ENCODE measurements around the gene JAKMIP3.

The JAKMIP3 gene

DNA sequence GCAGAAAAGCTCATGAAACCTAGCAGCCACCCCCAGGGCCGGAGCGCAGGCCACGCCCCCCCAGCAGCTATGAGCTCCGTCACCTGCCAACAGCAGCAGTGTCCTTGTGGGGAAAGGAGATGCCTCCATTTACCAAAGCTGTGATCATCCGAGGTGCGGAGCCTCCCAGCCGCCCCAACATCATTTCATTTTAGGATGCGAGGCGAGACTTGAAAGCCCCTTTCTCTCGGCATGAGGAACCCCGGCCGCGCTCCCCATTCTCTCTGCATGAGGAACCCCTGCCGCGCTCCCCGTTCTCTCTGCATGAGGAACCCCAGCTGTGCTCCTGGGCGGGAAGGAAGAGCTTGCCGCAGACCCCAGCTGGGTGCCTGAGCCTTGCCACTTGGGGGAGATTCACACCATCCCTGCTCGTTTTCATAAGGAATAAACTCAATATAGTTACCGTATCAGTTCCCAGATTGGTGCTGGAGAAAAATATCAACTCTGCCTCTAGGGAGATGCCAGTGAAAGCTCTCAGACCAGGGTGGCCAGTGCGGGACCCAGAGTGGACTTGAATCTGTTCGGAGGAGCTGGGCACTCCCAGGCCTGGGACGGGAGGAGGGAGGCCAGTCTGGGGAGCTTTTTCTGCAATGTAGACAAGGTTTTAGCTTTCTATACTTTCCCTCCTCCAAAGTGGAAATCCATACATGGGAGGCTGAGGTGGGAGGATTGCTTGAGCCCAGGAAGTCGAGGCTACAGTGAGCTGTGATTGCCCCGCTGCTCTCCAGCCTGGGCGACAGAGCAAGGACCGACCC is 35.0 kb downstream of the JAKMIP3 start:
- DNase-seq: no peak

DNA sequence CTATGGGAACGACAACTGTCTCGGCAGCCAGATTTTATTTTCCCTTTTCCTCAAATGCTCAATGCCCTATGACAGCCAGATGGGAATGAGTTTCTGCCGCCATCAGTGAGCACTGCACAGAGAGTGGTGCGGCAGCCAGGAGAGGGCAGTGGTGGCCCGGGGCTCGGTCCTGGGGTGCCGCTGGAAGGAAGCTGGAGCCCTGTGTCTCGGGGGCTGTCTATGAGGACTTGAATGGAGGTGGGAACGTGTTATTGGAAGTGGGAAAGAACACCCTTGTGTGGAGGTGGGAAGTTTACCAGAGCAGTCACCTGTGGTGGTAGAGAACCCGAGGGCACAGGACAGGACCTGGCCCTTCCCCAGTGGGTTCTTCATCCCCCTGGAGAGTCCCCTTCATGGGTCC is 35.8 kb downstream of the JAKMIP3 start:
- DNase-seq: no peak

DNA sequence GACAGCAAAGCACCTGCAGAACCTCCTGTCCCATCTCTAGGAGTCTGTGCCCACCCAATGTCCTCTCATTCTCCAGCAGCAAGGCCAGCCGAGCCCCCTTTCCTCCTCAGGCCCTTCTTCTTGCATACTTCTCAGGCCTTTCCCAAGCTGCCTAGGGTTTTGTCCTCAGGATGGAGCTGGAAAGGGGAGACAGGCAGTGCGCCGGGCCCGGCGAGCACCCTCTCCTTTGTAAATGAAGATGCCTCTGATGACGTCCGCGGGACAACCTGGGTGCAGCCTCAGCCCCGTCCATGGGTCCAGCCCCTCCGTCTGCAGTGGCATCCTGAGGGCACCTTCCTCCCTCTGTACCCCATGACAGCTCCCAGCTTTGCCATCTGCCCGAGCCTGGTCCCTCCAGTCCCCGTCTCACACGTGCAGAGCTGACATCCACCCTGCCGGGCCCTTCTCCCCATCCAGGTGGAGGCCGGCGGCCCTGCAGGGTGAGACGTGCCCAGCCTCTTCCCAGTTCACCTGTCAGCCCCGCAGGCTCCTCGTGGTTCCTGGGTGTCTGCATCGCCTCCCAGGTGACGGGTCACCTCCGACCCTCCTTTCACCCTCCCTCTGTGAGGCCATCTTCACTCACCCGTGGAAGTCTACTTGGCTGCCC is 36.4 kb downstream of the JAKMIP3 start:
- DNase-seq: no peak

DNA sequence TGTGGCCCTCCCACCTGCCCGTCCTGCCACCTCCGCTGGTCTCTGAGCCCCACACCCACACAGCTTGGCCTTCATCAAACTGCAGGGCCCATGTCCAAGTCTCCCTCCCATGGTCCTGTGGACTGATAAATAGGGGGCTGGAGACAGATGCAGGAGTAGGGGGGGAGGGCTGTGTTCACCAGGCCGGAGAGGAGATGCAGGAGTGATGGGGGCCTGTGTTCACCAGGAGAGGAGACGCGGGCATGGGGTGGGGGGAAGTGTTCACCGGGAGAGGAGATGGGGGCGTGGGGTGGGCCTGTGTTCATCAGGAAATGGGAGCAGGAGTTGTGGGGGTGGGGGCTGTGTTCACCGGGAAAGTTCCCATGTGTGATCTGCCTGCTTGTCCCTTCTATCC is 37.0 kb downstream of the JAKMIP3 start:
- DNase-seq: no peak

DNA sequence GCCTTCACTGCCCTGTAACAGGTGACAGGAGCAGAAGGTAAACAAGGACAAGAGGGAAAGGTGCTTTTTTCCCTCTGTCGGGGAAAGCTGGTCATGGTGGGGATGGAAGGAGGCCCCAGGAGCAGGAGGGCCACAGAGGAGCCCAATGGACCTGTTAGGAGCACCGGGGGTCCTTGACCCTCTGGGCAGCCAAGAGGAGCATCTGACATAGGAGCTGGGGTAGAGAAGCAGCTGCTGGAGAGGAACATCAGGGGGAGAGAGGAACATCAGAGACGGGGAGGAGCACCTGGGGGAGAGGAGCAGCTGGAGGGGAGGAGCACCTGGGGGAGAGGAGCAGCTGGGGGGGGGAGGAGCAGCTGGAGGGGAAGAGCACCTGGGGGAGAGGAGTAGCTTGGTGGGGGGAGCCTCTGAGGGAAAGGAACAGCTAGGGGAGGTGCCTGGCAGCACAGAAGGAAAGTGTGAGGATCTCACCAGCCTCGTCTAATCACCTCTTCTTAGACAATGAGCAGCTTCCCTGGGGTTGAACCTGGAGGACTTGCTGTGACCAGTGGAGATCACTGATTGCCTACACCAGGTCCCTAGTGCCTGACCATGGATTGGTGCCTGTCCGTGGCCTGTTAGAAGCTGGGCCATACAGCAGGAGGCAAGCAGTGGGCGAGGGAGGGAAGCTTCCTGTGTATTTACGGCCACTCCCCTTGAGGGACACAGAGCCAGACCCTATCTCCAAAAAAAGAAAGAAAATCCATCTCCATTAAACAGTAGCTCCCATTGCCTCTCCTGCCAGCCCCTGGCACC is 37.6 kb downstream of the JAKMIP3 start:
- DNase-seq: no peak

DNA sequence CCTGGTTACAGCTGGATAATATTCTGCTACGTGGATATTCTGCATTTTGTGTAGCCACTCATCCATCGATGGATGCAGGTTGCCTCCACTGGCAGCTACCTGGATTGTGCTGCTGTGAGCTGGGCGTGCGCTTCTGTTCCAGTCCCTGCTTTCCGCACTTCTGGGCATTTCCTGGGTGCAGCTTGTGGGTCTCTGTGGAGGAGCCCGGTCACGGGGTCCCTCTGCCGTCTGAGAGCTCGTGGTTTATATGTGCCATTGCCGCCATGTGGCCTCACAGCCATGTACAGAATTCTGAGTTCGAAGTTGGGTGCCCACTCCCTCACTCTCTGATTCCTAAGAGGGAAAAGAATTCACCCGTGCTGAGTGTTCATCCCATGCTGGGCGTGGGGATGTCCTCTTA is 38.3 kb downstream of the JAKMIP3 start:
- no peak for DNase-seq

DNA sequence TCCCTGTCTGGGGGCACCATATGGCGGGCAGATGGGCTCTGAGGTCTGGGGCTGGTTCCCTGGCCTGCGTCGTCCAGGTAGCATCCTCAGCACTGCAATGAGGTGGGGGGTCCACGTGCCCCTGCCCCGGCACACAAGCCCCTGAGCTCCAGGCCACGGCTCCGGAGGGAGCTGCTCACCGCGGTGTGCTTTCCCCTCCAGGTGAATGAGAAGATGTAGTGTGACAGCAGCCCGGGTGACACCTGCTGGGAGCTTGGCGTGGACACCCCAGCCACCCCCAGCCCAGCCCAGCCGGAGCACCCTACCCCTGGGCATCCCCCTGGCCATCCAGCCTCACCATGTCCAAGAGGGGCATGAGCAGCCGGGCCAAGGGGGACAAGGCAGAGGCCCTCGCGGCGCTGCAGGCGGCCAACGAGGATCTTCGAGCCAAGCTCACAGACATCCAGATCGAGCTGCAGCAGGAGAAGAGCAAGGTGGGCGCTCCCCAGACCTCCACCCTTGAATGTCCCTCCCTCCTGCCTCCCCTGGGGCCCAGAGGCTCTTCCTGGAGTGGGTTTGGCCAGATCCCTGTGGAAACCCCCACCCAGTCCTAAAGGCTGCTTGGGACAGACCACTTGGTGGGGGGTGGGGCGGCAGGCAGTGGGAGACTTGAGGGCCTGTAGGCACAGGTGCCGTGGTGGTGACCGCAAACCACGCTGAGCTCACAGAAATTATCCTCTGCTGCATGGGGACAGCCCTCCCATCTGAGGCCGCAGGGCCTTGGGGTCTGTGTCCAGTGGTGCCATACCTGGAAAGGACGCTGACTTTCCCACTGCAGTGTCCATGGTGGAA is 38.9 kb downstream of the JAKMIP3 start:
- DNase-seq: no peak

DNA sequence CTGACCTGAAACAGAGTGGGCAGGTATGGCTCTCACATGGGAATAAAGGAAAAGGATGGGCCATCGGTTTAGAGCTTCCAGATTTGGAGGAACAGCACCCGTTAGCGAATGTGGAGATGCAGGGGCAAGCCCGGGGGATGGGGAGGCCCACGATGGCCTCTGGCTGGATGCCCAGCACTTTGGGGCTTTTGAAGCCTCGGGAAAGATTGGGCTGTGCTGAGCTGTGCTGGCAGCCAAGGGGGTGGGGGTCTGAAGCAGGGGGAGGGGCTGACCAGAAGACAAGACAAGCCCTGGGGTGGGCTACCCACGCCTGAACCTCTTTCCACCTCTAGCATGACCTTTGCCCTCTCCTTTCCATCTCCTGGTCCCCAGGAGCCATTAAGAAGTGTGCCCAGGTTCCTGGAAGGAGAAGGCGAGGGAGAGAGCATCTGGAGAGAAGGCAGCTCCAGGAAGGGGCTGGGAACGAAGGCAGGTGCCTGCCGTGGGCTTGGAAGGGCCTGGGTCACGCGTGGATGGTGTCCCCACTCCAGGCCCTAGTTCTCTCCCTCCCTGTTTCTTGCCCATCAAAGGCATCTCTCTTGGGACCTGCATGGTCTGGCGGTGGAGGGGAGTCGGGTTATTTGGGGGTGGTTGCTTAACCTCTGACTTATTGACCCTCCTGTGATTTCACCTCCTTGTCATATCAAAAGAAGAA is 39.7 kb downstream of the JAKMIP3 start:
- DNase-seq: no peak

DNA sequence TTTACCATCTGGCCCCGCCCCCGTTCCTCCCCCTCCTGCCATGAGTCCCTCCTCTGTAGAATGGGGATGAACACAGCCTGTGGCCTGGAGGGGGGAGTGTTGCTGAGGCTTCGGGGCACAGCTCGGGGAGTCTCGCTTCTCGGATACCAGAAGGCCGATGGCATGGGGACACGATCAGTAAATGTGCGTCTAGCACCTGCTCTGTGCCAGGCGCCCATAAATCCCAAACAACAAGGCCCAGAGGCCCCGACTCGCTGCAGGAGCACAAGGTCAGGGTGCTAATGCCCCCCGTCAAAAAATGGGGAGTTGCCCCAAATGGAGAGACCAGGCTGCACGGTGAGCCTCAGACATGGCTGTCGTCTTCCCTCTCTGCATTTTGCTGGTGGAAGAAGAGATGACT is 40.7 kb downstream of the JAKMIP3 start:
- no peak for DNase-seq

DNA sequence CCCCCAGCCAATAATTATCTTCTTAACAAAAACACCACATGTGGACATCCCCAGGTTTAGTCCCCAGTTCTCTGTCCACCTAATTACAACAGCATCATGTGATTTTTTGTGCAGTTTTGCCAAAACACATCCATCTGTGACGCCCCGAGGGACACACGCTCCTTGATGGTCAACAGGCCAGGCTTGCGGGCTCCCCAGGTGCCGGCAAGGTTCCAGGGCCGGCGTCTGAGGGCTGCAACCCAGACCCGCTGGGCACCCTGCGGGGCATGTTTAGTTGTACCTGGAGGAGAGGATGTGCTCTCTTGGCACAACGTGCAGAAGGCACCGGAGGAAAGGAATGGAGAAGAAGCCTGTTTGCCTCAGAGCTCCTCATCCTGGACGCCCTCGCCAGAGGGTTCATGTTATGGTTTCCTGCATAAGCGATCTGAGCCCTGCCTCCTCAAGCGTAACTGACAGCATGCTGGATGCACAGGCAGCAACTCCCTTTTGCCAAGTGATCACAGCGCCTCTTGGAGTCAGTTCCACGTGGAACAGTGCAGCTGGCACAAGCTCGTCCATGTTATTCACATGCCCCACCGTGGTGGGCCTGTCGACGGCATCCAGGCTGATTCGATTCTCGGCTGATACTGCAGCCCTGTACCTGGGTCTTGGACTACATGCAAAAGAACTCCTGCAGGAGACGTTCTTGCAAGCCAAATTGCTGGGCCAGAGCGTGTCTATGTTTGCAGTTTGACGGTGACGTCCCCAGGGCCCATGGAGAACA is 41.6 kb downstream of the JAKMIP3 start:
- DNase-seq: no peak

DNA sequence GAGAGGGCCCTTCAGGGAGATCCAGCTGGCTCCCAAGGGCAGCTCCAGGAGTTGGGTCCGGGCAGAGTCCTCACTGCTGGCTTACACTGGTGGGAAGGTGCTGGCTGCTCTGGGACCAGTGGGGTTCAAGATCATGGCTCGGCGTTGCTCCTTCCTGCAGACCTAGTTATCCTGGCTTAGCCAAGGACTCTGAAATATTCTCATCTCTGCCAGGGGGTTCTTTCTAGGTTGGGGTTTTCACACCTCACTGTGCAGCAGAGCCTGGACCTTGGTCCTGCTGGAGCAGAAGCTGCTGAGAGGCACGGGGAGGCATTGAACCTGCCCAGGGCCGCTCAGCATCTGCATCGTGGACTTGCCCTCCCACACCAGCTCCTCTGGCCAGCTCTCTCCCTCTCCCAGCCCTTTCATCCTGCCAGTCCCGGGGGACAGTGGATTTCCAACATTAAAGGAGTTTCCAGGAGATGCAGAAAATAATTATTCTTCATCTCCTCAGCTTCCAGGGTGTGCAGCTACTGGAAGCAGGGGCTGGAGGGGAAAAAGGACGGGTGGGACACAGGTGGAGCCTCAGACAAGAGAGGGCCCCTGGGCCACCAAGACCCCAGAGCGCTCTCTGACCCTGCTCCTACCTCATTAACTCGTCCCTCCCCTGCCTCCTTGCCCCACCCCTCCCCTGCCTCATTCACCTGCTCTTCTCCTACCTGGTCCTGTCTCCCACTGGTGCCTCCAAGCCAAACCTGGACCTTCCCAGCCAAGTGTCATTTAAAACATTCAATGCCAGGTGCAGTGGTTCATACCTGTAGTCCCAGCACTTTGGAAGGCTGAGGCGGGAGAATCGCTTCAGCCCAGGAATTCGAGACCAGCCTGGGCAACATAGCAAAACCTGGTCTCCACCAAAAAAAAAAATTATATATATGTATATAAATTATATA is 42.5 kb downstream of the JAKMIP3 start:
- no peak for DNase-seq

DNA sequence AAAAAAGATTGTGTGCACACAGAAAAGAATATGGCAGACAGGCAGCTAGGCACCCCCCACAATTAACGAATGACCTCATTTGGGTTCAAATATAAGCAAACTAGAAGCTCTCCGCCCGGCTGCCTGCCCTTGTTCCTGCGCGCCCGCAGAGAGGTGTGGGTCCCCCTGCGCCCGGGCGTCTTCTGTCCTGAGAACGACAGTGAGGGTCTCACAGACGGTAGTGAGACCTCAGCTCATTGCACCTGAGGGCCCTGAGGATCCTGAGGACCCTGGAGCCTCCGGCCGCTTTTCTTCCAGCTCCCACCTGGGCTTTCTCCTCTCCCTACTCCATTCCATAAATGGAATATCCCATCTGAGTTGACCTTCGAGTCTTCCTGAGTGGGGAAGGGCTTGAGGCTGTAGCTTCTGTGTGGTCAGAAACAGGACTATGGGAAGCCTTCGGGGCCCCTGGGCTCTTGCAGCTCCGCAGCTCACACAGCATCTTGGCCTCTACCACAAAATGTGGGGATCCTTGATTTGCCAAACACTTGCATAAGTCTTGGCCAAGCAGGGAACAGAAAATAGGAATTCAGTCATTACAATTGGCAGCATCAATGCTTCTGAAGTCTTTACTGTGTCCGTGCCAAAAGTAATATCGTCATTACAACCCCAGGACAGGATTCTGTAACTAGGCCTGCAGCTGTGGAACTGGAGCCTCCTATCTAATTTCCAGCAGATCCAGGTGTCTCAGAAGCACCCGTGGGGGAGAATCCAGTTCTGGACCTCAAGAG is 43.8 kb downstream of the JAKMIP3 start:
- no peak for DNase-seq

DNA sequence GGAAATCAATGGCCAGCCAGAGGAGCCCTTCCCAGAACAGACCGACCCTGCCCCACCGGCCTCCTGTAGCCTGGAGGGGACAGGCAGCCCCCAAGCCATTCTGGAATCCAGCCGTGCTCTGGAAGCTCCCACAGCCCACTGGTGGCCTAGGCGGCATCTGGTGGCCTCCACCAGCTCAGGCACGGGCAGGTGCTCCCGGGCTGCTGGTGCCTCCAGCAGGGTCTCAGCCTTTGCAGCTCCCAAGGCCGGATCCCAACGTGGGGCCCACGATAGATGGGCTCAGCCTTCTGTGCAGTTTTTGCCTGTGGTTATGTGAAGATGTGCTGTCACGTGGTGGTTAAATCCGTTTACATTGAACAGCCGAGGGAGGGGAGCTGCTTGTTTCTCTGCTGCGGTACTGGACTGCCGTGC is 44.4 kb downstream of the JAKMIP3 start:
- DNase-seq: no peak

DNA sequence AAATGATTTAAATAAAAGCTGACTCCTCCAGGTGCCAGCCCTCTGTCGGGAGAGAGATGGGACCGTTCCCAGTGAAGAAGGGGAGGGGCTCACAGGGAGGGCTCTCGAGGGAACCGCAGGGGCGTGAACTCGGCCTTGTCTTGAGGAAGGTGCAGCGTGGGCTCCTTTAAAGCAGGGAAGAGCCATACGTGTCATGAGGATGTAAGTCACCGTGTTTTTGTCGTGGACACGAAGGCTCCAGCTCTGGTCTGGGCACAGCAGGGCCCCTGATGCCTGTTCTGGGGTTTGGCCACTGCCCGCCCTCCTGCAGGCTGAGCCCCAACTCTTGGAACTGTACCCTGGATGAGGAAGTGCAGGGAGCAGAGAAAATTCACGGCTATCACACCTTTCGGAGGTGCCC is 45.0 kb downstream of the JAKMIP3 start:
- no peak for DNase-seq

DNA sequence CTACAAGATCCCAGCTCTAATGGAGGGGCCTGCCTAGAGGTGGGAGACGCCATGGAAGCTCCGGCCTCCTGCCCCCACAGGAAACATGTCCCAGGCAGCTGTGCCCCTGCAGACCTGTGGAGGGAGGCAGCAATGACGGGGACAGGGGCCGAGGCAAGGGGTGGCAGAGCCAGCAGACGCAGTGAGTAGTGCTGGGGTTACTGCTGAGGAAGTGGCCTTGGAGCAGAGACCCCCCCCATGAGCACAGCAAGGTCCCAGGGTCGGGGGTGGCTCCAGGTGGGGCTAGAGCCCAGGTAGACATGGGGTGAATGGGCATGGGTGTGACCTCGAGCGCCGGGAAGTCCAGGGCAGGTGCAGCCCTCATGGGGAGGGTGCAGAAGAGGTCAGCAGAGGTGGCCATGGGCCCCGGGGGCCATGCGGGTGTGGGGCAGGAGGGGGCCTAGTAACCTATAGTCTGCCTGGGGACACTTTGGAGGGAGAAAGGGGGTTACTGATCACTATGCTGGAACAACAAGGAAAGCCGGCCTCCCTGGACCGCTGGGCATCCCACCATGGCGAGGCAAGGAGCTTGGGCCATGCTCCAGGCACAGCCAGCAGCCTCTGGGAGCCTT is 45.5 kb downstream of the JAKMIP3 start:
- no peak for DNase-seq

DNA sequence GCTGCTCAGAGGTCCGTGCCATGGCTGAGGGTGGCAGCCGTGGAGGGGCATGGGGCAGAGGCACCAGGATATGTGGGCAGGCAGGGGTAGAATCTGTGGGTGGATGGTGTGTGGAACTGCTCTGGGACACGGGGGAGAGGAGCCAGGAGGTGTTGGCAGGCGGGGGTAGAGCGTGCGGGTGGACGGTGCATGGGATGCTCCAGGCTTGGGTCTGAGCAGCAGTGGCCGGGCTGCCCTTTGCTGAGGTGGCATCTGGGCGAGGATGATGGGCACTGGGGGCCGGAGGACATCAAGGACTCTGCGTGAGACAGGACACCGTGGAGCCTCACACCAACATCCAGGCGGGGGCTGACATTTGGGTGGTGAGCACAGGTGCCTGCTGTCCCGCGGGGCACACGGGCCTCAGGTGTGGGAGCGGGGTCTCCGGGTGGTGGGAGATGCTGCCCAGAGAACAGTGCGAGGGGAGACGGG is 46.2 kb downstream of the JAKMIP3 start:
- no peak for DNase-seq

DNA sequence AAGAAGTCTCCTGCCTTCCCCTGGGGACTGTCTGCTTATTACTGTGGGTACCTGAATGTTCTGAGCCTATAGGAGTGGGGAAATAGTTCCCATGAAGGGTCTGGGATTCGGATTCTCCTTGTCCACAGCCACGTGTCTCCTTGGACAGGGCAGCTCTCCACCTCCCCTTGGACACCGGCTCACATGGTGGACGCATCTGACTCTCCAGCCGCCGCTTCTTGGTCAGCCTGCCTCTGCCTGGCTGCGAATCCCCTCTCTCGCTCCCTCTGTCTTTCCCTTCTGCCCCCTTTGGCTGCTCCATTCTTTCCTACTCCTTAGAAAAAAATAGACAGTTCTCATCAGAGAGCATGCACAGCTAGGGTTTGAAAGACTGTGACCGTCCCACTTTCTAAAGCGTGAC is 46.9 kb downstream of the JAKMIP3 start:
- DNase-seq: no peak

DNA sequence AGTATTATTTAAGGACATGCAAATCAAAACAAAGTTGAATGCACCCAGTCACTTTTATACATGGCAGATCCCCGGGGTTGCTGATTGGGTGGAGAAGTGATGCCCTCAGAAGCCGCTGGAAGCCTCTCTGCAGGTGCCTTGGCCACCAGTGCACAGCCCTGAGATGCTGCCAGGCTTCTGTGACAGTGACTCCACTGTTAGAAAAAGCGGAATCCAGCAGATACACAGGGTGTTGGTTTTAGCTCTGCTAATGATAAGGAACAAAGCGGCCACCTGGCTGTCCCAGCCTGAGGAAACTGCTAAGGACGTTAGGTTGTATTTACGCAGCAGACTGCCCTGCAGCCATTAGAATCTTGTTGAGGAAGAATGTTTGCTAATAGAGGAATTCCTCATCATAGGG is 47.5 kb downstream of the JAKMIP3 start:
- no peak for DNase-seq

DNA sequence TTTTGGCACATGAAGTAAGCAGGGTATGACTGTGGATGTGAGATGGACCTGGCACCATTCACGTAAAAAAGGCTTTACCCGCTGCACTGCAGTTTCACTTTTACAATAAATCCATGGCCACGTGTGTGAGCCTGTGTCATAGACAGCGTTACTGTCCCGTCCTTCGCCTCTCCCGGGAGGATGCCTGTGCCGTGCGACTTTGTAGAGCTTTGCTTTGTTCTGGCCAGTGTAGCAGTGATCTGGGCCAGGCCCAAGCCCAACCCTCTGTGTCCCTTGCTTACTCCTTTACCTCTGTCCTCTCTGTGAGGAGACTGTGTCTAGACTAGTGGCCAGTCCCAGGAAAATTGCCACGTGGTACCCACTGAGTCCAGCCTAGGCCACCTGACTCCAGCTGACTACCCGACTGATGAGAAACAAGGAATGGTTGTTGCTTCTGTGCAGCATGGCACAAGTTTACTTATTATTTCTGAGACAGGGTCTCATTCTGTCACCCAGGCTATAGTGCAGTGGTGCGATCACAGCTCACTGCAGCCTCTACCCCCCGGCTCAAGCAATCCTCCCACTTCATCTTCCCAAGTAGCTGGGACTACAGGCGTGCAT is 48.1 kb downstream of the JAKMIP3 start:
- no peak for DNase-seq

All from CD4-positive, alpha-beta T cell treated with Interleukin-12 subunit alpha and Interleukin-12 subunit beta, for 1 hour (primary cell).